Measurements from ENCODE around the gene FAM90A1. TPM values are rescaled to one million over a fixed set of nuclear protein-coding genes. Genes with fewer than 3 reads are reported as not detected.
"Not testable (repeated sequence)": the region's sequence is repeated elsewhere in the genome, so short reads cannot be mapped to it uniquely, and the experiment has no call there.

The FAM90A1 gene
- polyA plus RNA-seq, 2 donors = 0.13 to 0.18 TPM

DNA sequence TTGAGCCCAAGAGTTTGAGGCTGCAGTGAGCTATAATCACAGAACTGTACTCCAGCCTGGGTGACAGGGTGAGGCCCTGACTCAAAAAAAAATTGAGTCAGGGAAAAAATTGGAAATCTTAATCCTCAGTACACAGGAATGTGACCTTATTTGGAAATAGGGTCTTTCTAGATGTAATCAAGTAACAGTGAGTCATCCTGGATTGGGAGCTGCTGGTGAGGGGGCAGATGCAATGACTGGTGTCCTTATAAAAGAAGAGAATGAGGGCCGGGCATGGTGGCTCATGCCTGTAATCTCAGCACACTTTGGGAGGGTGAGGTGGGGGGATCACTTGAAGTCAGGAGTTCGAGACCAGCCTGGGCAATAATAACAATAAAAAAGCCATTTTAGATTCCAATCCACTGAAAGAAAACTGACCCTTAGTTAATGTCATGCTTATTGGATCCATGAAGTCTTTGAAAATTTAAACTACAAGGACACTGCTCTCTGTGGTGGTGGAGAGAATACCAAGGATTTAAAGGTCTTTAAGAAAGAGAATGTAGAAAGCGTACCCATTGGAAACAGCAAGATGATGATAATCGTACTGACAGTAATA lies 19.6 kb upstream of the FAM90A1 start:
- H3K9me3 ChIP-seq (ENCODE audit: control insufficient read depth in 2 of 2, insufficient read depth in 1 of 2, low read depth in 1 of 2, low read length in 1 of 2); H3K27me3 ChIP-seq (ENCODE audit: control insufficient read depth in 1 of 2, insufficient read depth in 2 of 2, low read length in 2 of 2); H3K36me3 ChIP-seq (ENCODE audit: control insufficient read depth in 2 of 2, insufficient read depth in 2 of 2, low read length in 1 of 2); H3K27ac ChIP-seq (ENCODE audit: low read depth in 2 of 2, low read length in 1 of 2); H3K4me1 ChIP-seq (ENCODE audit: control insufficient read depth in 2 of 2, insufficient read depth in 2 of 2, low read length in 1 of 2); H3K4me3 ChIP-seq (ENCODE audit: low read depth in 1 of 2, low read length in 2 of 2): not testable (repeated sequence)
- 76 to 86% methylated on average over 4 of the region's 4 CpGs for WGBS, 2 donors

- WGBS, 2 donors = 1% methylated on average over 29 to 35 of the region's 35 CpGs
- H3K4me1 ChIP-seq (ENCODE audit: control insufficient read depth in 2 of 2, insufficient read depth in 2 of 2, low read length in 1 of 2) = not testable (repeated sequence)
These were observed 16.3 kb upstream of the FAM90A1 start for GRCh38 chr12:8243682-8244161.

DNA sequence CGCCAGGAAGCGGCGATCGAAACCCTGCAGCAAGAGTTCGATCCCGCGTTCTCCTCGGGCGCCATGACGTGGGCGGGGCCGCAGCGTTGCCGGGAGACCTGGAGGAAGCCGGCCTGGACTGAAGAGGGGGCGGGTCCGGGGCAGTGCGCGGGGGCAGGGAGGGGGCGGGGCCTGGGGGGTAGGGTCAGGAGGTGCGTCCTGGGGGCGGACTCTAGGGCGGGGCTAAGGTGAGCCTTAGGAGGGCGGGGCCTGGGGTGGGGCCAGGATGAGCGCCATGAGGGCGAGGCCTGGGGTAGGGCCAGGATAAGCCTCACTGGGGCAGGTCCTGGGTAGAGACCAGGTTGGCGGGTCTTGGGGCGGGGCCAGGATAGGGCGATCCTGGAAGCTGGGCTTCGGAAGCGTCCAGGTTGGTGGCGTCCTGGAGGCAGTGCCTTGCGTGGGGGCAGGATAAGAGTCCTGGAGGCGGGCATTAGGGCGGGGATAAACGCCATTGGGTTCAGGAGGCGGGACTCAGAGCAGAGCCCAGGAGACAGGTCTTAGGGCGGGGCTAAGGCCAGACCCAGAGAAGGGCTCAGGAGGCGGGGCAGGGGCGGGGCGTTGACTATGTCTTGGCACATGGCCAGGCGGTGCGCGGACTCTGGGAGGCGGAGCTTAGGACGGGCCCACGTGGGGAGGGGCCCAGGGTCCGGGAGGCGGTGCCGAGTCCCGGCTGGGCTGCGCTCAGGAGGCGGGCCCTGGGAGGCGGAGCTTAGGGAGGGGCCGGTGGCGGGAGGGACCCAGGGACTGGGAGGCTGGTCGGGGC lies 15.7 kb upstream of the FAM90A1 start:
- H3K27me3 ChIP-seq (ENCODE audit: control insufficient read depth in 1 of 2, insufficient read depth in 2 of 2, low read length in 2 of 2); H3K4me1 ChIP-seq (ENCODE audit: control insufficient read depth in 2 of 2, insufficient read depth in 2 of 2, low read length in 1 of 2); H3K9me3 ChIP-seq (ENCODE audit: control insufficient read depth in 2 of 2, insufficient read depth in 1 of 2, low read depth in 1 of 2, low read length in 1 of 2); H3K36me3 ChIP-seq (ENCODE audit: control insufficient read depth in 2 of 2, insufficient read depth in 2 of 2, low read length in 1 of 2): not testable (repeated sequence)
- Histone ChIP-seq H3K4me3 (ENCODE audit: low read depth in 1 of 2, low read length in 2 of 2) (peak overlapping the region; percentile 67 to 82), H3K27ac (ENCODE audit: low read depth in 2 of 2, low read length in 1 of 2) (peak overlapping the region; percentile 93 to 98)
- 0 to 1% methylated on average over 54 to 56 of the region's 57 CpGs for WGBS, 2 donors

More at GRCh38 chr12:8243682-8244161, 16.3 kb upstream of the FAM90A1 start:
- H3K27me3 ChIP-seq (ENCODE audit: control insufficient read depth in 1 of 2, insufficient read depth in 2 of 2, low read length in 2 of 2); H3K9me3 ChIP-seq (ENCODE audit: control insufficient read depth in 2 of 2, insufficient read depth in 1 of 2, low read depth in 1 of 2, low read length in 1 of 2); H3K36me3 ChIP-seq (ENCODE audit: control insufficient read depth in 2 of 2, insufficient read depth in 2 of 2, low read length in 1 of 2): not testable (repeated sequence)
- Histone ChIP-seq H3K27ac (ENCODE audit: low read depth in 2 of 2, low read length in 1 of 2) (peak overlapping the region; percentile 93 to 98), H3K4me3 (ENCODE audit: low read depth in 1 of 2, low read length in 2 of 2) (peak overlapping the region; percentile 54 to 63)

DNA sequence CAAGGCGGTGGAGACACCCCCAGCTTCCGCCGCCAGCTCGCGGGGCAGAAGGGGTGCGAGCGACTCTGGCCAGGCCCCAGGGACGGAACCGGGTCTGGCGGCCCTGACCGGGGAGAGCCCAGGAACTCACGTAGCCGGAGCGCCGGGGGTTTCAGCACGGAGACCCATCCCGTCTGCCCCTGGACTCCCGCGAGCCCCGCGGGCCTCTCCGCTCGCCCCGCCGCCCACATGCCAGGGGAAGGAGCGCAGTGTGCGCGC lies 15.1 kb upstream of the FAM90A1 start:
- not testable (repeated sequence) for H3K27me3 ChIP-seq (ENCODE audit: control insufficient read depth in 1 of 2, insufficient read depth in 2 of 2, low read length in 2 of 2); H3K9me3 ChIP-seq (ENCODE audit: control insufficient read depth in 2 of 2, insufficient read depth in 1 of 2, low read depth in 1 of 2, low read length in 1 of 2); H3K4me1 ChIP-seq (ENCODE audit: control insufficient read depth in 2 of 2, insufficient read depth in 2 of 2, low read length in 1 of 2); H3K36me3 ChIP-seq (ENCODE audit: control insufficient read depth in 2 of 2, insufficient read depth in 2 of 2, low read length in 1 of 2)
- peak overlapping the region; percentile 67 to 82 for H3K4me3 ChIP-seq (ENCODE audit: low read depth in 1 of 2, low read length in 2 of 2)
- 0 to 1% methylated on average over 3 to 28 of the region's 28 CpGs for WGBS, 2 donors
- peak overlapping the region; percentile 74 to 86 for H3K27ac ChIP-seq (ENCODE audit: low read depth in 2 of 2, low read length in 1 of 2)

- H3K36me3 ChIP-seq (ENCODE audit: control insufficient read depth in 2 of 2, insufficient read depth in 2 of 2, low read length in 1 of 2); H3K4me1 ChIP-seq (ENCODE audit: control insufficient read depth in 2 of 2, insufficient read depth in 2 of 2, low read length in 1 of 2); H3K9me3 ChIP-seq (ENCODE audit: control insufficient read depth in 2 of 2, insufficient read depth in 1 of 2, low read depth in 1 of 2, low read length in 1 of 2); H3K27me3 ChIP-seq (ENCODE audit: control insufficient read depth in 1 of 2, insufficient read depth in 2 of 2, low read length in 2 of 2): not testable (repeated sequence)
- 3 to 8% methylated on average over 18 to 19 of the region's 20 CpGs for WGBS, 2 donors
- Histone ChIP-seq H3K4me3 (ENCODE audit: low read depth in 1 of 2, low read length in 2 of 2) (peak overlapping the region; percentile 67 to 82), H3K27ac (ENCODE audit: low read depth in 2 of 2, low read length in 1 of 2) (peak overlapping the region; percentile 74 to 86)
These were observed 14.7 kb upstream of the FAM90A1 start for GRCh38 chr12:8241917-8242621.

DNA sequence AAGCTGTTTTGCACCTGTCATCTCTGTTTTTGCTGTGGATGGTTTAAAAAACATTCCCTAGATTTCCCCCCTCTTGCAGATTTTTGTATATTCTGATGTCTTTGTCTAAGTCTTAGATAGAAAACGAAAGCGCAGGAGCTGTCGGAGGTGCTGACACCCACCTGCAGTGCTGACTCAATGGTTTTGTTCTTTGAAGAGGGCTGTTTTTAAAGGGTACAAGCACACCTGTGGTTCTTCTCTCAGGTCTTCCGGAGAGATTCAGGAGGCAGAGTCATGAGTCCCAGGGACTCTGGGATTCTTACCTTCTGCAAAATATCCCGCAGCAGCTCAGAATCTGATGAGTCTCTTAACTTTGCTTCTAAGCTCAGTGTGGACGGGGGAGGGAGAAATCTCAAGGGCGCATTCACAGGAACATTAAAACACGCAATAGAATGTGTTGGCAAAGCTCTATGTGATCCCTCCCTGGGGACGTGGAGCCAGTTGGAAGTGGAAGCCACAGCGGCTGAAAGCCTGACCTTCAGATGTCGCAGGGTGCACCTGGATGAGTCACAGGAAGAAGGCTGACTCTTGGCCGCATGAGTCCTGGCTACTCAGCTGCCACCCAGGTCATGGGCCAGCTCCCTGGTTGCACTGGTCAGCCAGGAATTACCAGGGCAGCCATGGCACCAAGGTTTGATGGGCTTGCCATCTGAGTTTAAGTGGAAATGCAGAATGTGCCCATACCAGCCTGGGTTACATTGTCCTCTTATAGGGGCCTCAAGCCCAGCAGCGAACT lies 13.1 kb upstream of the FAM90A1 start:
- H3K9me3 ChIP-seq (ENCODE audit: control insufficient read depth in 2 of 2, insufficient read depth in 1 of 2, low read depth in 1 of 2, low read length in 1 of 2); H3K27ac ChIP-seq (ENCODE audit: low read depth in 2 of 2, low read length in 1 of 2); H3K27me3 ChIP-seq (ENCODE audit: control insufficient read depth in 1 of 2, insufficient read depth in 2 of 2, low read length in 2 of 2); H3K4me1 ChIP-seq (ENCODE audit: control insufficient read depth in 2 of 2, insufficient read depth in 2 of 2, low read length in 1 of 2); H3K4me3 ChIP-seq (ENCODE audit: low read depth in 1 of 2, low read length in 2 of 2); H3K36me3 ChIP-seq (ENCODE audit: control insufficient read depth in 2 of 2, insufficient read depth in 2 of 2, low read length in 1 of 2): not testable (repeated sequence)
- 72 to 74% methylated on average over 12 to 13 of the region's 13 CpGs for WGBS, 2 donors

DNA sequence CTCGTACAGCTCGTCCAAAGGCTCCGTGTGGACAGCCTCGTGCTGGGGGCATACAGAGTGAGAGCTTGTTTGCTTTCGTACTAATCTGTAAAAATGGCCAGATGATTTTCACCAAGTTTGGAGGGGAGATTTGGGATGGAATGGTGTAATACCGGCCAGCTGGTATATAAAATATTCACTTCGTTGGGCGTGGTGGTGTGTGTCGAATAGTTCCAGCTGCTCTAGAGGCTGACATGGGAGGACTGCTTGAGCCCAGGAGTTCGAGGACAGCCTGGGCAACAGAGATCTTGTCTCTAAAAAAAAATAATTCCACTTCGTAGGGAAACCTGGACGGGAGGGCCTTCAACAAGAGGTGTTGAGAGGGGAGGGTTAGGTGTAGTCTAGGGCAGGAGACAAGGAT lies 9.6 kb upstream of the FAM90A1 start:
- not testable (repeated sequence) for H3K27ac ChIP-seq (ENCODE audit: low read depth in 2 of 2, low read length in 1 of 2); H3K27me3 ChIP-seq (ENCODE audit: control insufficient read depth in 1 of 2, insufficient read depth in 2 of 2, low read length in 2 of 2); H3K9me3 ChIP-seq (ENCODE audit: control insufficient read depth in 2 of 2, insufficient read depth in 1 of 2, low read depth in 1 of 2, low read length in 1 of 2); H3K4me3 ChIP-seq (ENCODE audit: low read depth in 1 of 2, low read length in 2 of 2); H3K4me1 ChIP-seq (ENCODE audit: control insufficient read depth in 2 of 2, insufficient read depth in 2 of 2, low read length in 1 of 2); H3K36me3 ChIP-seq (ENCODE audit: control insufficient read depth in 2 of 2, insufficient read depth in 2 of 2, low read length in 1 of 2)
- WGBS, 2 donors = 67 to 75% methylated on average over 12 of the region's 12 CpGs

- WGBS, 2 donors = 91 to 95% methylated on average over 21 to 26 of the region's 26 CpGs
These were observed 8.1 kb upstream of the FAM90A1 start for GRCh38 chr12:8235316-8236157.

DNA sequence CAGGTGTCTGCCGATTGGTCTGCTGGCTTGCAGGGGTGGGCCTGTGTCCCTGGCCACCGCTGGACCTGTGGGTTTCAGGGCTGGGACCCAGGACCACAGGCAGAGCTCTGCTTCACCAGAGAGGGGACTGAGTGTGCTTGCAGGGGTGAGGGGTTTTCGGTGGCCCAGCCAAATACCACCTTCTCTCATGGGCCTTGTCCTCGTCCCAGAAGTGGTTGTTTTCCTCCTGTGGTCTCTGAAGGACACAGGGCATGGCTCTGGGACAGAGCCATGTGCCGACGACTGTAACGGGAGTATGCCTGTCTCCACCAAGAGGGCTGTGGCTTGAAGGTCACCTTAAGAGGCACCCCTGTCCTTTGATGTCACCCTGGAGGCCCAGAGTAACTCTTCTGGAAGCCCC lies 7.3 kb upstream of the FAM90A1 start:
- H3K27me3 ChIP-seq (ENCODE audit: control insufficient read depth in 1 of 2, insufficient read depth in 2 of 2, low read length in 2 of 2); H3K4me1 ChIP-seq (ENCODE audit: control insufficient read depth in 2 of 2, insufficient read depth in 2 of 2, low read length in 1 of 2); H3K27ac ChIP-seq (ENCODE audit: low read depth in 2 of 2, low read length in 1 of 2); H3K4me3 ChIP-seq (ENCODE audit: low read depth in 1 of 2, low read length in 2 of 2); H3K36me3 ChIP-seq (ENCODE audit: control insufficient read depth in 2 of 2, insufficient read depth in 2 of 2, low read length in 1 of 2); H3K9me3 ChIP-seq (ENCODE audit: control insufficient read depth in 2 of 2, insufficient read depth in 1 of 2, low read depth in 1 of 2, low read length in 1 of 2): not testable (repeated sequence)
- 75 to 78% methylated on average over 7 of the region's 7 CpGs for WGBS, 2 donors

More at GRCh38 chr12:8235316-8236157, 8.1 kb upstream of the FAM90A1 start:
- H3K4me3 ChIP-seq (ENCODE audit: low read depth in 1 of 2, low read length in 2 of 2); H3K36me3 ChIP-seq (ENCODE audit: control insufficient read depth in 2 of 2, insufficient read depth in 2 of 2, low read length in 1 of 2); H3K27ac ChIP-seq (ENCODE audit: low read depth in 2 of 2, low read length in 1 of 2); H3K4me1 ChIP-seq (ENCODE audit: control insufficient read depth in 2 of 2, insufficient read depth in 2 of 2, low read length in 1 of 2); H3K27me3 ChIP-seq (ENCODE audit: control insufficient read depth in 1 of 2, insufficient read depth in 2 of 2, low read length in 2 of 2); H3K9me3 ChIP-seq (ENCODE audit: control insufficient read depth in 2 of 2, insufficient read depth in 1 of 2, low read depth in 1 of 2, low read length in 1 of 2): not testable (repeated sequence)

Measured in esophagus (tissue), 2 donors.